K562 (cell line): ENCODE measurements around the gene ITGAL. TPM values are rescaled to one million over a fixed set of nuclear protein-coding genes. Genes with fewer than 3 reads are reported as not detected.

ENCODE experiments used
- ATAC-seq: fragments of 200-7000 bp; cut with Tn5 transposase; 3 replicates; pipeline ENCODE4 v1.9.1; 2020; ENCODE audit warnings: moderate library complexity
- BruUV-seq: library from RNA; stranded (reverse); fragments of 400-500 nt; replicated peaks from 2 replicates; lab custom pipeline; 2021; lab: Mats Ljungman, UMichigan
- CTCF ChIA-PET: fragments of 300-600 bp; formaldehyde crosslinking; extraction: SDS; loops from one replicate; lab custom pipeline; 2021; ENCODE audit warnings: low intra/inter-chr PET ratio; lab: Yijun Ruan, JAX
- POLR2A ChIA-PET: fragments of 300-600, 350-650 bp; sonication (Branson Sonifier 250); formaldehyde crosslinking; extraction: SDS; loops from one replicate; lab custom pipeline; 2021; ENCODE audit warnings: antibody characterized with exemption, inconsistent platforms; lab: Yijun Ruan, JAX
- DNase-seq, 4 experiments: peaks; one replicate each; pipeline versions ENCODE4 v3.0.0 to v3.0.0-alpha.2; 2011 to 2018; ENCODE audit warnings: low spot score in 3 of 4, mixed read lengths in 3 of 4; ENCODE audit errors: extremely low read depth in 1 of 4
- FAIRE-seq: peaks from 2 replicates; lab custom pipeline; 2011; peaks lifted over from hg19 to GRCh38; lab: Jason Lieb, UNC
- H2AFZ ChIP-seq: 2 replicates; pipeline ENCODE4 v1.6.0; 2011; ENCODE audit warnings: low read depth, low read length, control low read depth, inconsistent platforms
- H3K27ac ChIP-seq: fragments of 200-600 bp; 3 replicates; pipeline ENCODE4 v1.8.0; 2011; ENCODE audit warnings: low read depth, mild to moderate bottlenecking, control low read depth, inconsistent platforms, low read length, moderate library complexity, mixed read lengths; ENCODE audit errors: extremely low read depth
- H3K27me3 ChIP-seq, 2 experiments: fragments of 300-600 bp in 1 of 2; 2 replicates in 1 of 2; 3 replicates in 1 of 2; pipeline versions ENCODE4 v1.6.0 to v1.8.0; 2011; ENCODE audit warnings: inconsistent platforms in 2 of 2, low read length in 2 of 2, mild to moderate bottlenecking in 1 of 2, mixed read lengths in 1 of 2, moderate library complexity in 1 of 2; ENCODE audit not compliant: control insufficient read depth in 2 of 2, insufficient read depth in 2 of 2
- H3K36me3 ChIP-seq: fragments of 300-600 bp; 3 replicates; pipeline ENCODE4 v1.8.0; 2011; ENCODE audit warnings: mild to moderate bottlenecking, low read length, inconsistent platforms; ENCODE audit not compliant: control insufficient read depth, insufficient read depth
- H3K4me1 ChIP-seq, 2 experiments: fragments of 200-600 bp in 1 of 2; replicated peaks in 1 of 2; 2 replicates in 1 of 2; 3 replicates in 1 of 2; pipeline versions ENCODE4 v1.5.1 to v1.8.0; 2011; ENCODE audit warnings: inconsistent platforms in 2 of 2, low read length in 2 of 2, mild to moderate bottlenecking in 1 of 2, mixed read lengths in 1 of 2, moderate library complexity in 1 of 2; ENCODE audit not compliant: control insufficient read depth in 2 of 2, insufficient read depth in 2 of 2
- H3K4me2 ChIP-seq: 2 replicates; pipeline ENCODE4 v1.6.1; 2011; ENCODE audit warnings: low read length, control low read depth, inconsistent platforms, mixed read lengths; ENCODE audit not compliant: insufficient read depth
- H3K4me3 ChIP-seq: fragments of 200-600 bp; sonication (generic), shearing (Covaris generic); 2 replicates; pipeline ENCODE4 v1.5.1; 2016; ENCODE audit warnings: control low read depth, inconsistent platforms
- H3K79me2 ChIP-seq: fragments of 200-600 bp; 3 replicates; pipeline ENCODE4 v1.8.0; 2011; ENCODE audit warnings: low read length, inconsistent platforms; ENCODE audit not compliant: control insufficient read depth, insufficient read depth
- H3K9ac ChIP-seq, 2 experiments: 2 replicates each; pipeline versions ENCODE4 v1.6.0 to v1.6.1; 2011; ENCODE audit warnings: low read depth in 2 of 2, low read length in 2 of 2, control low read depth in 1 of 2, inconsistent platforms in 1 of 2, mild to moderate bottlenecking in 1 of 2, mixed read lengths in 1 of 2; ENCODE audit not compliant: insufficient read depth in 1 of 2
- H3K9me1 ChIP-seq: one replicate; pipeline ENCODE4 v1.6.0; 2011; ENCODE audit warnings: inconsistent platforms, mild to moderate bottlenecking, low read length, moderate library complexity; ENCODE audit not compliant: control insufficient read depth, insufficient read depth
- H3K9me3 ChIP-seq: replicated peaks from 2 replicates; pipeline ENCODE4 v1.5.1; 2011; ENCODE audit warnings: low read depth, low read length, inconsistent platforms; ENCODE audit not compliant: control insufficient read depth, insufficient read depth
- H4K20me1 ChIP-seq: replicated peaks from 2 replicates; pipeline ENCODE4 v1.6.1; 2011; ENCODE audit warnings: low read length, inconsistent platforms, mixed read lengths; ENCODE audit not compliant: control insufficient read depth, insufficient read depth
- CBFA2T3 ChIP-seq: fragments of 450-650 bp; IDR thresholded peaks from 2 replicates; pipeline ENCODE4 v1.6.1; 2017
- CHD1 ChIP-seq: fragments of 200-600 bp; sonication (generic); IDR thresholded peaks from one replicate; pipeline ENCODE4 v1.6.1; 2012; ENCODE audit warnings: mild to moderate bottlenecking, moderate library complexity, low read length, inconsistent platforms
- HSF4 ChIP-seq: fragments of 250-450 bp; sonication (Bioruptor Pico); IDR thresholded peaks from 2 replicates; pipeline ENCODE4 v2.1.2; 2022; ENCODE audit warnings: mild to moderate bottlenecking, moderate library complexity, borderline replicate concordance
- ILK ChIP-seq: fragments of 450-650 bp; IDR thresholded peaks from 2 replicates; pipeline ENCODE4 v1.6.1; 2016; ENCODE audit warnings: missing genetic modification characterization, low read depth, mild to moderate bottlenecking, missing compliant biosample characterization, moderate library complexity, borderline replicate concordance
- MAFF ChIP-seq: IDR thresholded peaks from 2 replicates; pipeline ENCODE4 v1.6.1; 2012; ENCODE audit warnings: low read length, improper control_type of control experiment
- MTA2 ChIP-seq: fragments of 450-650 bp; IDR thresholded peaks from 2 replicates; pipeline ENCODE4 v1.6.1; 2016; ENCODE audit warnings: low read depth
- NCOA2 ChIP-seq, 2 experiments: fragments of 450-650 bp; IDR thresholded peaks; 2 replicates each; pipeline ENCODE4 v1.6.1; 2018; ENCODE audit warnings: mild to moderate bottlenecking in 2 of 2, moderate library complexity in 1 of 2; ENCODE audit not compliant: partially characterized antibody in 2 of 2
- RNF2 ChIP-seq: sonication (generic); IDR thresholded peaks from 2 replicates; pipeline ENCODE4 v1.6.1; 2016
- TAF15 ChIP-seq: fragments of 200-400 bp; formaldehyde crosslinking; IDR thresholded peaks from 2 replicates; pipeline ENCODE4 v1.6.1; 2017; ENCODE audit warnings: mild to moderate bottlenecking, low read depth, low read length, moderate library complexity
- TAF7 ChIP-seq: fragments of 450-650 bp; IDR thresholded peaks from 2 replicates; pipeline ENCODE4 v1.6.1; 2016; ENCODE audit warnings: missing genetic modification characterization, missing compliant biosample characterization
- TEAD4 ChIP-seq, 2 experiments: sonication (generic) in 1 of 2; formaldehyde crosslinking in 1 of 2; IDR thresholded peaks; 2 replicates each; pipeline versions ENCODE4 v1.6.1 to v1.8.0; 2012 to 2022; ENCODE audit warnings: borderline replicate concordance in 1 of 2, inconsistent platforms in 1 of 2, low read length in 1 of 2, mild to moderate bottlenecking in 1 of 2, missing genetic modification reagents in 1 of 2
- ZNF589 ChIP-seq: fragments of 200-800 bp; sonication (Bioruptor generic); IDR thresholded peaks from 2 replicates; pipeline ENCODE4 v1.6.1; 2016; ENCODE audit warnings: low read depth, missing genetic modification characterization, missing compliant biosample characterization
- WGBS: fragments of 100-300 bp; shearing (Covaris generic); methylation state at CpG from one replicate; pipeline ENCODE4 v1.1.6; 2016; ENCODE audit warnings: low coverage, mixed read lengths; ENCODE audit not compliant: insufficient coverage; ENCODE audit errors: missing lambda C conversion rate; 5-methylcytosine and 5-hydroxymethylcytosine counted together
- in situ Hi-C: fragments of 300-500 bp; cut with MboI; formaldehyde crosslinking; loops from 4 replicates; pipeline ENCODE4 v1.15.0; 2018; ENCODE audit warnings: inconsistent platforms, mixed read lengths
- intact Hi-C: fragments of 100-400 bp; cut with micrococcal nuclease; formaldehyde crosslinking; loops from 2 replicates; pipeline ENCODE4 v1.14.2; 2022
- polyA plus RNA-seq, 8 experiments: library from polyadenylated mRNA; depleted of rRNA in 4 of 8; stranded (reverse) in 5 of 8; unstranded in 3 of 8; fragments of >200 nt; fragmentation: Nextera tagmentation in 2 of 8; fragmentation: Illumina TruSeq in 1 of 8; extraction: Ambion mirVana in 2 of 8; extraction: Trizol in 1 of 8; gene quantifications; 2 replicates each; pipeline versions ENCODE4 v1.2.1 to v1.2.3, GENCODE V29; 2011 to 2014; ENCODE audit warnings: inconsistent platforms in 1 of 8, missing spikeins in 1 of 8
- total RNA-seq, 7 experiments: library from RNA; depleted of rRNA in 6 of 7; stranded (reverse); fragments of >200 nt in 6 of 7; fragmentation: Illumina TruSeq in 2 of 7; extraction: Trizol in 2 of 7; gene quantifications; 2 replicates each; pipeline versions ENCODE4 v1.2.1 to v1.2.3, GENCODE V29; 2011 to 2021; ENCODE audit warnings: low replicate concordance in 1 of 7
- TF ChIP-seq, protein P1 (sequence below), 2 experiments: fragments of 450-650 bp in 1 of 2; sonication (generic) in 1 of 2; formaldehyde crosslinking; conservative IDR thresholded peaks; 2 replicates each; pipeline versions ENCODE4 v1.4.0 to v1.8.1; 2020 to 2022; ENCODE audit warnings: mild to moderate bottlenecking in 1 of 2, missing genetic modification reagents in 1 of 2
- TF ChIP-seq, protein P2 (sequence below): sonication (generic); formaldehyde crosslinking; IDR thresholded peaks from 2 replicates; pipeline ENCODE4 v1.8.0; 2022; ENCODE audit warnings: missing genetic modification reagents, mild to moderate bottlenecking, borderline replicate concordance
- TF ChIP-seq, protein P3 (sequence below): fragments of 200-800 bp; sonication (Bioruptor generic); IDR thresholded peaks from 2 replicates; pipeline ENCODE4 v1.6.1; 2017; ENCODE audit warnings: missing genetic modification characterization, missing compliant biosample characterization

ITGAL gene
- total and polyA plus RNA-seq, 9 of the 15 experiments (the other 6 are each of a cell fraction or from before 2014, with no cell fraction given) = 0.01 to 0.53 TPM; not detected in 7

DNA sequence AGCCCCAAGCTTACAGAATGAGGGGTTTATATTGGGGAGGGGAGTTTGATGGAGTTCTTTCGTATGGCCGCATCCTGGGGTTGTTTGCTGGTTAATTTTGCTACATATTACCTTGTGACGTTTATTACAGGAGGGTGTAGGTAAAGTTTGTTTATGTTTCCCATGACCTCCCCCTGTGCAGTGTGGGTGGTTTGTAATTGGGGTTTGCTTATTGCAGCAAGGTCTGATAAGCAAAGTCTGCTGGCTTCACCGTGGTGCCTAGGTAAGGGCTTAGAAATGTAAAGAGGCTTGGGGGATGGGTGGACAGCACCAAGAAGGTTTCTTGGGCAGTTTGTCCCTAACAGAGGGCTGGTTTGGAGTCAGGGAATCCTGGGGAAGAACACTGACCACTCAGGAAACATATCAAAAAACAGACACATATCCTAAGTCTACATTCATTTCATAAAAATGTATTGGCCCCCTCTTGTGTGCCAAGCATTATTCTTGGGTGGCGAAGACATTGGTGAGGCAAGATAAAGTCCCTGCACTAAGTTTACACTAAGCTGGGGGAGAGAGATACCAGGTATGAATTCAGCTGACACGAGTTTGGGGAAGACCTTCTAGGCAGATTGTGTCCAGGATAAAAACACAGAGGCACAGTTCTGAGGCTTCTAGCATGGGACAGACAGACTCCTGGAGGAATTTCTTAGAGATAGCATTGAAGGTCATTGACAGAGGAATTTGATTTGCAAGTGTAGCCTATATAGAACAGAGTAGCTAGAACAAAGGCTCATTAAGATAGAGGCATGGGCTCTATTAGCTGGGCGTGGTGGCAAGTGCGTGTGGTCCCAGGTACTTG, 76.1 kb downstream of the ITGAL start:
- intact Hi-C loops = no loop called here
- DNase-seq (no peak), ATAC-seq (no peak), FAIRE-seq (peak; percentile 61)
- Histone ChIP-seq H3K27ac (no peak overlapping the region), H3K4me1 (peaks cover 17 to 22% of the 10 kb centered on the region in 2 experiments; a peak in 4 of 5 replicates), H3K4me2 (no peak overlapping the region), H3K36me3 (peaks cover 1% of the 10 kb centered on the region; the same call in 1 of the 3 replicates), H2AFZ (no peak overlapping the region), H3K4me3 (no peak overlapping the region), H3K9me3 (no peaks in the 10 kb centered on the region), H3K79me2 (0 out of 3 replicates have a peak, but pooled peaks cover 4% of the 10 kb centered on the region), H3K9me1 (no peaks in the 10 kb centered on the region), H4K20me1 (peaks cover 5% of the 10 kb centered on the region; the same call in 1 of the 2 replicates), H3K27me3 (no peaks in the 10 kb centered on the region), H3K9ac (no peak overlapping the region)
- POLR2A ChIA-PET = interaction anchor here (0.6 to 0.9 kb wide), 4 partner anchors 9 to 39 kb away, joined by 3 to 5 read pairs (median 4); no protein-coding TSS in a partner anchor
- WGBS = 23% methylated on average over 8 of the region's 8 CpGs
- CTCF ChIA-PET = no interaction called here
- BruUV-seq = no TSS peak
- in situ Hi-C loops = no loop called here
- TF ChIP-seq NCOA2 (IDR thresholded peaks at IDR 0.05; ENCODE audit: partially characterized antibody in 2 of 2) = no peak
- no peak for TF ChIP-seq RNF2
- TF ChIP-seq, protein P1, sequence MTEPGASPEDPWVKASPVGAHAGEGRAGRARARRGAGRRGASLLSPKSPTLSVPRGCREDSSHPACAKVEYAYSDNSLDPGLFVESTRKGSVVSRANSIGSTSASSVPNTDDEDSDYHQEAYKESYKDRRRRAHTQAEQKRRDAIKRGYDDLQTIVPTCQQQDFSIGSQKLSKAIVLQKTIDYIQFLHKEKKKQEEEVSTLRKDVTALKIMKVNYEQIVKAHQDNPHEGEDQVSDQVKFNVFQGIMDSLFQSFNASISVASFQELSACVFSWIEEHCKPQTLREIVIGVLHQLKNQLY (CRISPR knock-in tag; conservative IDR thresholded peaks at IDR 0.05) = no peak
- peak; percentile 60 for TF ChIP-seq TEAD4 (IDR thresholded peaks at IDR 0.05; ENCODE audit: low read length)
- no peak for TF ChIP-seq TEAD4 (CRISPR knock-in tag; IDR thresholded peaks at IDR 0.05; ENCODE audit: borderline replicate concordance)
- TF ChIP-seq TAF7 (tag) = no peak
- no peak for TF ChIP-seq CHD1
- TF ChIP-seq ZNF589 (CRISPR knock-in tag) = no peak
- no peak for TF ChIP-seq ILK
- TF ChIP-seq CBFA2T3 = peak; percentile 77
- no peak for TF ChIP-seq TAF15
- no peak for TF ChIP-seq HSF4
- peak; percentile 42 for TF ChIP-seq MTA2
- TF ChIP-seq, protein P2, sequence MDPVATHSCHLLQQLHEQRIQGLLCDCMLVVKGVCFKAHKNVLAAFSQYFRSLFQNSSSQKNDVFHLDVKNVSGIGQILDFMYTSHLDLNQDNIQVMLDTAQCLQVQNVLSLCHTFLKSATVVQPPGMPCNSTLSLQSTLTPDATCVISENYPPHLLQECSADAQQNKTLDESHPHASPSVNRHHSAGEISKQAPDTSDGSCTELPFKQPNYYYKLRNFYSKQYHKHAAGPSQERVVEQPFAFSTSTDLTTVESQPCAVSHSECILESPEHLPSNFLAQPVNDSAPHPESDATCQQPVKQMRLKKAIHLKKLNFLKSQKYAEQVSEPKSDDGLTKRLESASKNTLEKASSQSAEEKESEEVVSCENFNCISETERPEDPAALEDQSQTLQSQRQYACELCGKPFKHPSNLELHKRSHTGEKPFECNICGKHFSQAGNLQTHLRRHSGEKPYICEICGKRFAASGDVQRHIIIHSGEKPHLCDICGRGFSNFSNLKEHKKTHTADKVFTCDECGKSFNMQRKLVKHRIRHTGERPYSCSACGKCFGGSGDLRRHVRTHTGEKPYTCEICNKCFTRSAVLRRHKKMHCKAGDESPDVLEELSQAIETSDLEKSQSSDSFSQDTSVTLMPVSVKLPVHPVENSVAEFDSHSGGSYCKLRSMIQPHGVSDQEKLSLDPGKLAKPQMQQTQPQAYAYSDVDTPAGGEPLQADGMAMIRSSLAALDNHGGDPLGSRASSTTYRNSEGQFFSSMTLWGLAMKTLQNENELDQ (CRISPR knock-in tag) = no peak
- TF ChIP-seq, protein P3, sequence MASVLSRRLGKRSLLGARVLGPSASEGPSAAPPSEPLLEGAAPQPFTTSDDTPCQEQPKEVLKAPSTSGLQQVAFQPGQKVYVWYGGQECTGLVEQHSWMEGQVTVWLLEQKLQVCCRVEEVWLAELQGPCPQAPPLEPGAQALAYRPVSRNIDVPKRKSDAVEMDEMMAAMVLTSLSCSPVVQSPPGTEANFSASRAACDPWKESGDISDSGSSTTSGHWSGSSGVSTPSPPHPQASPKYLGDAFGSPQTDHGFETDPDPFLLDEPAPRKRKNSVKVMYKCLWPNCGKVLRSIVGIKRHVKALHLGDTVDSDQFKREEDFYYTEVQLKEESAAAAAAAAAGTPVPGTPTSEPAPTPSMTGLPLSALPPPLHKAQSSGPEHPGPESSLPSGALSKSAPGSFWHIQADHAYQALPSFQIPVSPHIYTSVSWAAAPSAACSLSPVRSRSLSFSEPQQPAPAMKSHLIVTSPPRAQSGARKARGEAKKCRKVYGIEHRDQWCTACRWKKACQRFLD = 0 out of 2 replicates have a peak, but pooled peaks have one; percentile 18
- no peak for TF ChIP-seq MAFF
